Activated gamma-delta T cell (primary cell): ENCODE data around the gene CFAP77.
"Not testable (repeated sequence)": the region's sequence is repeated elsewhere in the genome, so short reads cannot be mapped to it uniquely, and the experiment has no call there.

ENCODE experiments used
- DNase-seq: peaks from one replicate; lab custom pipeline; 2025; lab: John Stamatoyannopoulos, UW

Gene CFAP77

DNA sequence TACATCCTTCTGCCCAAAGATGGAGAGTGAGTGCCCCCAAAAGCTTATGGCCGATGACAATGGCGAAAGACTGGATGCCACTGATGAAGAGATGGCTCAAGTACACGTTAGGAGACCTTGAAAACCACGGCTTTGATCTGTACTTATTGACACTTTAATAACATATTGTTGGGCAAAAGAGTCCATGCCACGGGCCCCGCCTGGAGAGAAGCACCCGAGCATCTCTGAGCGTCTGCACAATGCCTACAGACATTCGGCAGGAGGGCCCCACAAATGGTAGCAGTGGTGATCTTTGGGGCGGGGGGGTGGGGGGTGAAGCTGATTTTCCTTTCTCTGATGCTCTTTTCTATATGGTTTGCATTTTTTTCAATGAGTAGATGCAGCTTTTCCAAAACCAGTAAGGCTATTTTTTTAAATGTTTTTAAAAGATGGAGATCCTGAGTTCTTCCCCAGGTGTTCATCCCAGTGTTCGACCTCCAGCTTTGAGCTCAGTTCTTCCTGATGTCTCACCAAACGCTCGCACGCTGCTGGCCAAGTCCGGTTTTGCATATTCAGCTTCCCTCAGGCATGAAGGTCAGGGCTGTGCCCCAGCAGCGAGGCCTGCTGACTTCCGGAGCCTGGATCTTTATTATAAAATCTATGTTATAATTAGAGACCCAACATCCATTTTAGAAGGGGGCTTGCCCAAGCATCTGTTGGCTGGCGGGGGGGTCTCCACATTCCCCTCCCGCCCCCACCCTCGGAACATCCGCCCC, 138.1 kb downstream of the CFAP77 start:
- DNase-seq = no peak

- DNase-seq = no peak
Observed at GRCh38 chr9:132548751-132549640, 139.0 kb downstream of the CFAP77 start.

DNA sequence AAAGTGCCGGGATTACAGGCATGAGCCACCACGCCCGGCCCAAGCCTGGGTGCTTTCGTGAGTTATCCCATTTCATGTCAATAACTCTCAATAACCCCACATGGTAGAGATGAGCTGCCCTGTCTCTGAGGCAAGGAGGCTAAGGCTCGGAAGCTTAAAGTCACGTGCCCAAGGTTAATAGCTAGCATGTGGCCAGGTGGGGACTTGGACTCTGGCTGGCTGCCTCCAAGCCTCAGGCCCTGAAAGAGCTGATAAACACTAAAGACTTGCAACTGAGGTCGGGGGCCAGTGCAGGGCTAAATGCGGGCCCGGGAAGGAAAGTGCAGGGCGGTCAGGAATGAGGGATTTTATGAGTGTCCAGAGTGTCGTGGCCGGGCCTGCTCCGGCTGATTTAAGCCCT, 141.5 kb downstream of the CFAP77 start:
- DNase-seq = no peak

- no peak for DNase-seq
Observed at GRCh38 chr9:132552041-132552440, 142.0 kb downstream of the CFAP77 start.

GRCh38 chr9:132554755-132555154, 144.7 kb downstream of the CFAP77 start:
- DNase-seq = no peak

DNA sequence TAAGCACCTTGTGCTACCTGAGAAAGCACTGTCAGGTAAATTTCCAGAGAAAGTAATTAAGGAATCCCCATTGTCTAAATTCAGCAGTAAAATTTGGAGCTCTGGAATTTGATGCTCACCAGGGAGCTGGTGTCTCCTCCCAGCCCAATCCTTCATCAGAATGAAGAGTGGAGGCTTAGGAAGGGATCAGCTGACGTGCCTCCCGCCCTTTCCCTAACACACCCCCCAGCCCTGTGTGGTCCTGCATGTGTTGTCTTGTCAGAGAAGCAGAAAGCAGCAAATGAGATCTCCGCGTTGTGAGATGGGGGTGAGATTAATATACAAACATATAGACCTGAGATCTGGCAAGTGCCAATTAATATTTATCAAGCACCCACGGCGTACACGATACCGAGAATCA, 145.5 kb downstream of the CFAP77 start:
- no peak for DNase-seq

DNA sequence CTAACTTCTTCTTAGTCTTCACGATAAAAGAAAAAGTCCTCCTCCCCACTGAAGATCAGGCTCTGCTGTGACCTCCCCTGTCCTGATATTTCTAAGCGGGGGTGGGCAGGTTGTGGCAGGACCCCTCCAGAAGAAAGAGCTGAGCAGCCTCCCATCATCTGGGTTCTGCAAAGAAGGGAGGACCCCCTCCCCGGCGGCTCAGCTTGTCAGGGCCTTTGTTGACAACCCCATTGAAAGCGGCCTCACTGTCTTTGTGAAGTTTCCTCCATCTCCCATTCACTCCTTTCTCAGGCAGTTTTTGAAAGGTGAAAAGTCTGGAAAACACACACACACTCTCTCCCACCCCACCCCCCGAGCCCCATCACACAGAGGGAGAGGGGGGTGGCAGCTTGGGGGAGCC, 146.2 kb downstream of the CFAP77 start:
- DNase-seq = no peak

- DNase-seq = no peak
Observed at GRCh38 chr9:132556714-132557113, 146.7 kb downstream of the CFAP77 start.

GRCh38 chr9:132557159-132557558, 147.1 kb downstream of the CFAP77 start:
- no peak for DNase-seq

- no peak for DNase-seq
Observed at GRCh38 chr9:132559711-132560110, 149.7 kb downstream of the CFAP77 start.

- DNase-seq = no peak
Observed at GRCh38 chr9:132560616-132561202, 150.7 kb downstream of the CFAP77 start.

DNA sequence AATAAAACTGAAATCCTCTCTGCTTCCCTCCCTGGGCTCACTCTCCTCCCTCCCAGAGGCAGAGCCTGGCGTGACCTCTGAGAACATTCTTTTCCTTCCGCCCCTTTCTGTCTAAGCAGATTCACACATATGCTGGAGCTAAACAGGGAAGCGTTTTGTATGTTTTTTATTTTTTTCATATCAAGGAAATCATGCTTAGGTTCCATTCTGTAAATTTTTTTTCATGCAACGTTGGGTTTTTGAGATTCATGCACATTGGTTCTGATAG, 152.2 kb downstream of the CFAP77 start:
- DNase-seq = no peak

GRCh38 chr9:132564526-132564925, 154.5 kb downstream of the CFAP77 start:
- no peak for DNase-seq

DNA sequence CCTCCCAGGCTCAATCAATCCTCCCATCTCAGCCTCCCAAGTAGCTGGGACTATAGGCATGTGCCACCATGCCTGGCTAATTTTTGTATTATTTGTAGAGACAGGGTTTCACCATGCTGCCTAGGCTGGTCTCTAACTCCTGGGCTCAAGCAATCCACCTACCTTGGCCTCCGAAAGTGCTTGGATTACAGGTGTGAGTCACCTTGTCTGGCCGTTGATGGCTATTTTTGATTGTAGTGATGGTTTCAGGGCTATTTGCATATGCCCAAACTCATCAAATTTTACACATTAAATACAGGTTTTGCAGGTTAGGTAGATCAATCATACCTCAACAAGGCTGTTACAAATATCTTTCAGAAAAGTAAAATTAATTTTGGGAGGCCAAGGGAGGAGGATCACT, 158.8 kb downstream of the CFAP77 start:
- DNase-seq = not testable (repeated sequence)

GRCh38 chr9:132571806-132572600, 162.0 kb downstream of the CFAP77 start:
- no peak for DNase-seq

DNA sequence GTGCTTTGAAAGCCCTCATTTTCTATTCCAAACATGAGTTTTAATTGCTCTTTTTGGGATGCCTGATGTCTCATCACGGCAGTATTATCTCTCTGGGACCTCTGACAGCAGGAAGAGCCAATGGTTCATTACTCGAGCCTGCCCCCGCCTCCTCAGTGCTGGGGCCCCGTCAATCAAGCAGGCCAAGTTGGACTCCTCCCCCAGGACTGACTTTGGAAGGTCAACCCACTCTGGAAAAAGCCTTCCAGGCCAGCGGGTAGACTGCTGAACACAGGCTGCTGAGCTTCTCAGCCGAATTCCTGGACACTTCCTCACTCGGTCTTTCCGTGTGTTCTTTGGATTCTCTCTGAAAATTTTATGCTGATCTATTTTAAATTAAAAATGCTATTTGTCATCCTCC, 162.9 kb downstream of the CFAP77 start:
- DNase-seq = no peak

DNA sequence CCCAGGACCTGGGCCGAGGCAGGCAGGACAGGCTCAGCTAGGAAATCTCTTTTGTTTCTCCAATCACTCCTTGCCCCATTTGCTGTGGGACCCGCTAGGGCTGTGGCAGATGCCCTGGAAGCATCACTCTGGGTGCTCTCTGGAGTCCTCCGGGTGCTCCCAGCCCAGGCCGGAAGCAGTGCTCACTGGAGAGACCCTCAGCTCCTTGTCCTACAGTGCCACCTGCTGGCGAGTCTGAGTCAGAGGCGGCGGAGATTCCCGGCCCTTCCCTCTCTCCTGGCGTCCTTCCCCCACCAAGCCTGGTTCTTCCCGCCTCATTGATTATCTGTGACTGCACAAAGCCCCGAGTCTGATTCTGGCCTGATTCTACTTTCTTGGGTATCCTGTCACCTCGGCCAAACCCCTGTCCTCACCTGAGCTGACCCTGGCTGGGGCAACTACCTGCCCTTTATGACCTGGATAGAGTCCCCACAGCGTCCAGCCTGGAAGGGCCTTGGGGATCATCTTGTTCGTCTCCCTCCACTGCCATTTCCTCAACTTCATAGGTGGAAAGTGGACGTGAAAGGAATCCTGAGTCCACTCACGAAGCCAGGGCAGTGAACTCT, 165.1 kb downstream of the CFAP77 start:
- DNase-seq = no peak

- no peak for DNase-seq
Observed at GRCh38 chr9:132575811-132576210, 165.8 kb downstream of the CFAP77 start.

DNA sequence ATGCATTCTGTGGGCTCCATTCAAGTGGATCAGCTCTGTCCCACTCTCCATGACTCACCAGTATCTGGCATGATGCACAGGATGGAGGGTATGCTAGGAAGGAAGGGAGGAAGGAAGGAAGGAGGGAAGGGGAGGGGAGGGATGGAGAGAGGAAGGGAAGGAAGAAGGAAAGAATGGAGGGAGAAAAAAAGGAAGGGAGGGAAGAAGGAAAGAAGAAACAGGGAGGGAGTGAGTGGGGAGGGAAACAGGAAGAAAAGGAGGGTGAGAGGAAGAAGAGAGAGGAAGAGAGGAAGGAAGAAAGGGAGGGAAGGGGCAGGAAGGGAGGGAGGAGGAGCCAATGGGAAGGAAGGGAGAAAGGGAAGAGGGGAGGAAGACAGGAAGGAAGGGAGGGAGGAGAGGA, 167.1 kb downstream of the CFAP77 start:
- DNase-seq = no peak

- DNase-seq = no peak
Observed at GRCh38 chr9:132578367-132578932, 168.4 kb downstream of the CFAP77 start.

GRCh38 chr9:132579427-132579798, 169.4 kb downstream of the CFAP77 start:
- DNase-seq = no peak
